RWPE1 (cell line): ENCODE results near the gene TNFRSF13B.
A peak's percentile ranks its signal among the peaks of the same experiment; 100 is the strongest.

Source experiments
- CTCF ChIA-PET: fragments of 350-600 bp; sonication (Branson Sonifier 250); formaldehyde crosslinking; extraction: SDS; loops from one replicate; lab custom pipeline; 2021; lab: Yijun Ruan, JAX
- POLR2A ChIA-PET: fragments of 400-600 bp; formaldehyde crosslinking; extraction: SDS; loops from one replicate; lab custom pipeline; 2020; ENCODE audit warnings: antibody characterized with exemption; ENCODE audit not compliant: low non-redundant PET; lab: Yijun Ruan, JAX
- DNase-seq: peaks from one replicate; pipeline ENCODE4 v3.0.0; 2012; ENCODE audit warnings: low spot score
- H3K27ac ChIP-seq: fragments of 450-650 bp; 2 replicates; pipeline ENCODE4 v1.5.1; 2017
- TF ChIP-seq, protein P1 (sequence below): fragments of 450-650 bp; conservative IDR thresholded peaks from 2 replicates; pipeline ENCODE4 v1.5.1; 2017; ENCODE audit warnings: low read depth, mild to moderate bottlenecking

The TNFRSF13B gene

DNA sequence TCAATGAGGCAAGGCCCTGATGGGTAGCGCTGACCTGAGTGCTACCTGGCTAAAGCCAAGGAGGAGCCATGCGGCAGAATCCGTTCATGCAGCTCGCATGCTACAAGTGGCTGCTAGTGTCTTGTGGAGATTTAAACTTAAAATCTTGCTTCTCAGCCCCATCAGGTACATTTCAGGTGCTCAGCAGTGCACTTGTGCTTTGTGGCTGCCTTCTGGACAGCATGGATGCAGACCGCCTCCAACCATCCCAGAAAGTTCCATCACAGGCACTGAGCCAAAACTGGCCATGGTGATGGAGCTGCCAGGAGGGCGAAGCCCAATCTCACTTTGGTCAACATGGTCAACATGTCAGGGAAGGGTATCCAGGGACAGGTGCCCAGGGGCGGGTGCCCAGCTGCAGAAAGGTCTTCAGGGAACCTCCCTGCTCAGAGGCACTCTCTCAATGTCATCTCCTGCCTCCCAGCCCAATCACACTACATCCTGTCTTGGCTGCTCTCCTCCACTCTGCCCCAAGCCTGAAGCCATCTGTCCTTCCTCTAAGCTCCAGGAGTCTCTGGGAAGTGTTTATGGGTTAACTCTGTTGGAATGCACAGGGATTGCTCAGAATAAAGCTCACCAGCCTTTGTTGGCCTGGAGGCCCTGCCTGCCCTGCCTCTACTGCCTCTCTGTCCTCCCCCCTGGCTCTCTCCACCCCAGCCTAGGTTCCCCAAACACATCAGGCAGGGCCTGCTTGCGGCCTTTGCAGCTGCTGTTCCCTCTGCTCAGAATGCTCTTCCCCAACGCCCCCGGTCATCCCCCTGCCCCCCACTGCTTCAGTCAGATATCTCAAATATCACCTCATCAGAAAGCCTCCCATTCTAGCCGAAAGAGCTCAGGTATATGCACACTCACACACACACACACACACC, 18.3 kb upstream of the TNFRSF13B start:
- TF ChIP-seq, protein P1, sequence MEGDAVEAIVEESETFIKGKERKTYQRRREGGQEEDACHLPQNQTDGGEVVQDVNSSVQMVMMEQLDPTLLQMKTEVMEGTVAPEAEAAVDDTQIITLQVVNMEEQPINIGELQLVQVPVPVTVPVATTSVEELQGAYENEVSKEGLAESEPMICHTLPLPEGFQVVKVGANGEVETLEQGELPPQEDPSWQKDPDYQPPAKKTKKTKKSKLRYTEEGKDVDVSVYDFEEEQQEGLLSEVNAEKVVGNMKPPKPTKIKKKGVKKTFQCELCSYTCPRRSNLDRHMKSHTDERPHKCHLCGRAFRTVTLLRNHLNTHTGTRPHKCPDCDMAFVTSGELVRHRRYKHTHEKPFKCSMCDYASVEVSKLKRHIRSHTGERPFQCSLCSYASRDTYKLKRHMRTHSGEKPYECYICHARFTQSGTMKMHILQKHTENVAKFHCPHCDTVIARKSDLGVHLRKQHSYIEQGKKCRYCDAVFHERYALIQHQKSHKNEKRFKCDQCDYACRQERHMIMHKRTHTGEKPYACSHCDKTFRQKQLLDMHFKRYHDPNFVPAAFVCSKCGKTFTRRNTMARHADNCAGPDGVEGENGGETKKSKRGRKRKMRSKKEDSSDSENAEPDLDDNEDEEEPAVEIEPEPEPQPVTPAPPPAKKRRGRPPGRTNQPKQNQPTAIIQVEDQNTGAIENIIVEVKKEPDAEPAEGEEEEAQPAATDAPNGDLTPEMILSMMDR: no peak
- no peak overlapping the region for H3K27ac ChIP-seq
- CTCF ChIA-PET: interaction anchor here (1.4 kb wide), 1 partner anchor 36 kb away, joined by 3 read pairs; no protein-coding TSS in a partner anchor
- no peak for DNase-seq
- POLR2A ChIA-PET: no interaction called here

DNA sequence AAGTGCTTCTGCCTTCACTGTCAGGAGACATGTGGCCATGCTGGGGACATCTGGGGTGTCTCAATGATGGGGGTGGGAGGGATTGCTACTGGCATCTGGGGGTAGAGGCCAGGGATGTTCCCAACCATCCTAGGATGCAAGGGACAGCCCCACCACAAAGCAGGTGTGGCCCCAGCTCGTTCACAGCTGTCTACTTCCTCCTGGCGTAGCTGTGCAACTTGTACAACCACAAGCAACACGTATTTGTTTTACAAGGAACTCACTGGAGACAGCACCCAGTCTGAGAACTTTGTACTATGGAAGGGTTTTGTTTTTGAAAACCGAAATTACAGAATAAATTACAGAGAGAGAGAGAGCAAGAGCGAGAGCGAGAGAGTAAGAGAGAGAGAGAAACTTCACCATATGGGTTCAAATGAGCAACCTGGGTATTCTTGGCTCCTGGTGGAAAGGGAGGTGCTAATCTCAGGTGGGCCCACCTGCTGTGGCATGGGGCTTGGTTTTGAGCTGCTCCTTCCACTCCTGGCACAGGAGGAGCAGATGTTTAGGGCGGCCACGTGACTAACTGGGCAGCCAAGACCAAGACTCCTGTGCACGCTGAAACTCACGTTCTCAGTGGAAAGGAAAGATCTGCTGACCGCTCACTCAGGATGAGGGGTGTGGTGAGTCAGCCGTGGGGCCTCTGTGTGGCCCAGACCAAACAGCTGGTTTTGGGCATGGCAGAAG, 17.5 kb upstream of the TNFRSF13B start:
- CTCF ChIA-PET: interaction anchor here (1.4 kb wide), 1 partner anchor 35 kb away, joined by 3 read pairs; no protein-coding TSS in a partner anchor
- no peak for DNase-seq
- no peak overlapping the region for H3K27ac ChIP-seq
- TF ChIP-seq, protein P1: no peak
- POLR2A ChIA-PET: no interaction called here

DNA sequence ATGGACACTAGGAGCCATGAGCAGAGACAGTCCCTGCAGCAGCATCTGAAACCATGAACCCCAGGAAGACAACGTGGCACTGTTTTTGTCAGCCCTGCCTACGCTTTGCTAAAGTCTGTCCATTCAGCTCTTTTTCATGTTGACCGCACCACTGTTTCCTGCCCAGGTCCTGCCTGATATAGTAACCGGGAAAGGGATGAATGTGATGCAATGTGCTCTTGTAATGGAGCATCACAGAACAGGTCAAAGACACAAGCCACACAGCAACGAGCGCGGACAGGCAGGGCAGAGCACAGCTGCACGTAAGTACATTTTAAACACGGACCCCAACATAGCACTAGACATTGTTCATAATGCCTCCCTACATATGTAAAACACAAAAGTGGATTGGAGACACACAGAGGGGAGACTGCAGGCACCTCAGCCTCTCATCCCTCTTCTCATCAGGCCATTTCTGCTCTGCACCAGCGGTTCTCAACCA, 16.9 kb upstream of the TNFRSF13B start:
- ChIA-PET POLR2A (no interaction called here), CTCF (interaction anchor here (0.6 kb wide), 1 partner anchor 17 kb away, joined by 3 read pairs; the partner anchor contains the start of gene TNFRSF13B)
- DNase-seq: no peak
- H3K27ac ChIP-seq: no peak overlapping the region
- TF ChIP-seq, protein P1: no peak

DNA sequence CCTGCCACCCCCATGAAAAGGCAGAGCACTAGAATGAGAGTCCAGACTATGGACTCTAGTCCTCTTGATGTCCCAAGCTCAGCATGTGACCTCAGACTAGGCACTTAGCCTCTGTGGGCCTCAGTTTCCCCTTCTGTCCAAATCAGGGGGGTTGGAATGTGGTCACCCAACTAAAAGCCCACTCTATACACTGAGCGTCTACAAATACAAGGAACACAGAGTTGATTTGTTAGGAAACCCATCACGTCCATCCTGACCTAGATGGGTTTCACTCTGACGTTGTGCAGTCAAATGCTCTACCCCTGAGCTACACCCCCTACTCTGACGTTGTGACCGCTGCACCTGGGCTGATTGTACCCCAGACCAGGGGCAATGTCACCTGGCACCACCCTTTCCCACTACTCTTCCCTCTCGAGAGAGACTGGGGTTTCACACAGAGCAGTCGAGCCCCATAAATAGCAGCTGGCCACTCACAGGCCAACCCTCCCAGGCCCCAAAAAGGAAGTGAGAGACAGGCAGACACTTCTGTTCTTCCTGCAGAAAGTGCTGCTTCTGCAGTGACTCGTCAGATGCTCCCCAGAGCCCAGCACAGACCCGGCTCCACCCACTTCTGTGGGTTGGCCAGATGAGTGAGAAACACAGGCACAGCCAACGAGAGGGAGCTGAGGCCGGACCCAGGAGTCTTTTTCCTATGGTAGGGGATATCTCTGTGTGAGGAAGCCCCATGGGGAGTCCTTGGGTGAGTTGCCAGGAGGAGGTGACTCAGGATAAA, 16.1 kb upstream of the TNFRSF13B start:
- no peak overlapping the region for H3K27ac ChIP-seq
- peak; percentile 52 for DNase-seq
- TF ChIP-seq, protein P1: no peak
- POLR2A ChIA-PET: no interaction called here
- CTCF ChIA-PET: interaction anchor here (0.6 kb wide), 1 partner anchor 16 kb away, joined by 3 read pairs; the partner anchor contains the start of gene TNFRSF13B

DNA sequence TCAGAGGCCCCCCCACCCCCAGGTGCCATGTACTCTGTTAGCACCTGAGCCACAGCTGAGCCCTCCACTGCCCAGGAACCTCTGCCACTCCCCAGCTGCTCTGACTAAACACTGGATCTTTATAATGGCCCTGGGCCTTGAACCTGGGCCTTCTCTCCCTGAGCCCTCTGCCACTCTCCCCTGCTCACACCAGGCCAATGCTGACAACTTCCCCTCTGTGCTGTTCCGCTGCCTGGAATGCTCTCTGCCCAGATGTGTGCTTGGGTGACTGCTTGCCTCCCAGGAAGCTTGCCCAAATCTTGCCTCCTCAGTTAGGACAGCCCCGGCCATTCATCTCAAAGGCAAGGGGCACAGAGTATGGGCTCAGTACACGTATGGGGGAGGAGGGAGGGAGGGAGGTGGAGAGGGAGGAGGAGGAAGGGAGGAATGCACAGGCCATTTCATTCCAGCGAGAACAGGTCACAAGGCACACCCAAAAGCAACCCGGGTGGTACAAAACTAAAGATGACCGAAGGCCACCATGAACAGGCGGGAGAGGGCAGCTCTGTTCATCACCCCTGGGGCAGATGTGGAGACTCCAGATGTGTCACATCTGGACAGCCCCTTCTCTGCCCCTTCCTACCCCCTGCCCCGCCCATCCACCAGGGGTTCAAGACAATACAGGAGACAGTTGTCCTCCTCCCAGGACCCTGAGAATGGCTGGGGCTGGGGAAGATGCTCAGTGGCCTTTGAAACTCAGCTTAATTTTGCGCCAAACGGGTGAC, 15.3 kb upstream of the TNFRSF13B start:
- CTCF ChIA-PET: no interaction called here
- DNase-seq: no peak

More for the DNA sequence above, 15.3 kb upstream of the TNFRSF13B start:
- POLR2A ChIA-PET: no interaction called here
- H3K27ac ChIP-seq: no peak overlapping the region
- TF ChIP-seq, protein P1: no peak
